Cardiac fibroblast (primary cell): Measurements from ENCODE around the gene SCTR.

ENCODE experiments used
- DNase-seq, 2 donors: peaks; one replicate each; pipeline versions ENCODE4 v3.0.0 to v3.0.0-alpha.2; 2010; ENCODE audit warnings: low read depth in 2 of 2
- H3K4me3 ChIP-seq, 2 donors: replicated peaks in 1 of 2; 1 replicate in 1 of 2; 2 replicates in 1 of 2; pipeline ENCODE4 v1.5.1; 2011; ENCODE audit warnings: low read depth in 2 of 2, low read length in 2 of 2, mild to moderate bottlenecking in 2 of 2, moderate library complexity in 1 of 2
- CTCF ChIP-seq: IDR thresholded peaks from one replicate; pipeline ENCODE4 v1.5.1; 2011; ENCODE audit warnings: low read depth, mild to moderate bottlenecking, low read length, inconsistent platforms

The SCTR gene

GRCh38 chr2:119425119-119425405 lies 99.2 kb downstream of the SCTR start:
- TF ChIP-seq CTCF: no peak
- H3K4me3 ChIP-seq: no peak overlapping the region
- no peak for DNase-seq

- no peak for TF ChIP-seq CTCF
- no peak overlapping the region for H3K4me3 ChIP-seq
- no peak for DNase-seq
Observed at GRCh38 chr2:119424284-119425118, 99.8 kb downstream of the SCTR start.

GRCh38 chr2:119423811-119424210 lies 100.5 kb downstream of the SCTR start:
- no peak for TF ChIP-seq CTCF
- H3K4me3 ChIP-seq: no peak overlapping the region
- no peak for DNase-seq

GRCh38 chr2:119423108-119423444 lies 101.2 kb downstream of the SCTR start:
- no peak overlapping the region for H3K4me3 ChIP-seq
- DNase-seq: no peak
- no peak for TF ChIP-seq CTCF

- TF ChIP-seq CTCF: no peak
- no peak overlapping the region for H3K4me3 ChIP-seq
- DNase-seq: no peak
Observed at GRCh38 chr2:119422360-119423107, 101.7 kb downstream of the SCTR start.

GRCh38 chr2:119421741-119422140 lies 102.5 kb downstream of the SCTR start:
- H3K4me3 ChIP-seq: no peak overlapping the region
- DNase-seq: no peak
- no peak for TF ChIP-seq CTCF
